Stimulated activated CD4-positive, alpha-beta T cell treated with anti-CD3 and anti-CD28 coated beads, Interleukin-15, amount 100 ng/mL, for 1 hour (primary cell): ENCODE results near the gene TRIP13.
"Not testable (repeated sequence)": the region's sequence is repeated elsewhere in the genome, so short reads cannot be mapped to it uniquely, and the experiment has no call there.

Source experiments
- DNase-seq, 2 donors: peaks; one replicate each; pipeline ENCODE4 v3.0.0-alpha.2; 2020; ENCODE audit warnings: low read depth in 1 of 2, low spot score in 1 of 2

The TRIP13 gene

DNA sequence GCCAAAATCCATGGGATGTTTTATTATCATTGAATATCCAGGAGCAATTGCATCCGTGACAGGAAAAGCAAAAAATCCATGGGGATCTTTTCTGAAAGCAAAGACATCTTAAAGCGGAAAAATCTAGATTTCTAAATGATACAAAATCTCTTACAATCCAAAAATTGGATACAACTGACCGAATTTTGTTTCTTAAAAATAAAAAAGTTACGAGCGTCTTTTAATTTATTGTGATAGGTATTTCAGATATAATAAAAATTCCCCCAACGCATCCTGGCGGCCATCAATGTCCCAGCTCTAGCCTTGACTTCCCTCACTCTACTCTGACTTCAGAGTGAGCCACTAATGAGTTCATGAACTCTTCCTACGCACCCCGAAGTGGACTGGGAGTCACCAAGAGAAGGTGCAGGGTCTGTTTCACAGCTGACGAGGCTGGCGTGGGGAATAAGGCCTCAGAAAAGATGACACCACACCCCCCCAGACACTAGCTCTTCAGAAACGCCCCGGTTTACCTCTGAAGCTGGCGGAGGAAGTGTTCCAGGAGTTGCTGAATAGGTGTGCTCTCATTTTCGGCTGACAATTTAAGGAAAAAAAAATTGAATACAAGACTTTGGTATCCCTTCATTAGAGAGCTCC is 3.5 kb upstream of the TRIP13 start:
- no peak for DNase-seq

DNA sequence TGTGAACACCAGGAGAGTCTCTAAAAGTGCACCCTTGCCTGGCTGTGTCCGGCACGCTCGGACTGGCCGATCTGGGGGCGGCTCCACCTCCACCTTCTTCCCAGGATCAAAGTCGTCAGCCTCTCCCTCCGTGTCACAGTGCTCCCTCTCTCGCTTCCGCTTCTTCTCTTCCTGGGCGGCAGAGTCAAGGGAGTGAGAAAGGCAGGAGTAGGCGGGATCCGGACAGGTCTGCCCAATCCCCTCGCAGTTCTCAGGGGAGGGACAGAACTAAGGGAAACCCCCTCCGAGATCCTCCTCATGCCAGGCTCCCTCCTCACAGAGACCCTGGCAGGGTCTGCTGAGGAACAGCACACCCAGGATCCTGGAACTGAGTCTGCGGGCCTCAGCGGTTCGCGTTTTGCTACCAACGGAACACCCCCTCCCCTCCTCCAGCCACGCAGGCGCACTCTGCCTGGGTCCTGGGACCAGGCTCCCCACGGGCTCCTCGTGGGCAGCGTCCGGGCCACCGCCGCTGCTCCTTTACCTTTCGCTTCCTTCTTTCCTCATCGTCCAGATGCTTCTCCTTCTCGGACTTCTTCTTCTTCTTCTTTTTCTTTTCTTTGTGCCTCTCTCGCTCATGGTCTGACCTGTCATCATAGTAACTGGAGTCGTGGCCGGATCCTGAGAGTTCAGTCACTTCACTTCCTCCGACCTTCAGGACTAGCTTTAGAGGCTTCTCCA is 1.4 kb upstream of the TRIP13 start:
- no peak for DNase-seq

DNA sequence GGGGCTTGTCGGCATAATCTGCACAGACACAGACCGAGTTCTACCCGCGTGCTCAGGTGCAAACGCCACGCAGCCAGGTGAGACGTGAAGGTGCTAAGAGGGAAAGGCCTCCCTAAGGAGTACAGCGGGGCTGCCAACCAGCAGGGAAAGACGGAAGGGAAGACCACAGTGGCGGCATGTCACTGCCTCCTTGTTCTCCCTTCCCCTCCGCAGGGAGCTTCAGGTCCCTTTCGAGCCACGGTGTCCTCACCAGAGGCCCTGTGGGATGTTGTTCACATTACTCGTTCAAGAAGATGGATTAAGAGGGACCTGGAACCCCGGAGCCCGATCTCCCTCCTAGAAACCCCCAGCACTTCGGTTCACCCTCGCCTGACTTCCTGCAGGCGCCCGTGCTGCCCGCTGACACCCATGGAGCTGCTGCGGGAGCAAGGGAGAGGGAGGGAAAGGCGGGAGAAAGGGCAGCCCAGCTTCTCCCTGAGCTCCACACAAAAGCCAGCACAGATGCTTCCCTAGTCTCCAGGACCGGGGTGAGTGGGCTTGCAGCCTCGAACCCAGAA is 769 bp upstream of the TRIP13 start:
- no peak for DNase-seq

DNA sequence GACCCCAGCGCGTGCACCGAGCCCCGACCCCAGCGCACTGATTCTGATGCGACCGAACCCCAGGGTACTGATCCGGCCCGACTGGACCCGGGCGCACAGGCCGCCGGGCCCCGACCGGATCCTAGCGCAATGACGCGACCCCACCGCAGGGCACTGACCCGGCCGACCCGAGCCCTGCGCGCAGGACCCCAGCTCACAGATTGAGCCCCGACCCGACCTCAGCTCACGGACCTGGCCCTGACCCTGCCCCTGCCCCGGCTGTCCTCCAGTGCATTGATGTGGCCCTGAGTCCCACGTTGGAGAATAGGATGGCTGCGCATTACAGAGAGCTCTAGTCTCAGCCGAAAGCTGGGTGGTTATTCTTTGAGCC is 438 bp downstream of the TRIP13 start:
- no peak for DNase-seq

DNA sequence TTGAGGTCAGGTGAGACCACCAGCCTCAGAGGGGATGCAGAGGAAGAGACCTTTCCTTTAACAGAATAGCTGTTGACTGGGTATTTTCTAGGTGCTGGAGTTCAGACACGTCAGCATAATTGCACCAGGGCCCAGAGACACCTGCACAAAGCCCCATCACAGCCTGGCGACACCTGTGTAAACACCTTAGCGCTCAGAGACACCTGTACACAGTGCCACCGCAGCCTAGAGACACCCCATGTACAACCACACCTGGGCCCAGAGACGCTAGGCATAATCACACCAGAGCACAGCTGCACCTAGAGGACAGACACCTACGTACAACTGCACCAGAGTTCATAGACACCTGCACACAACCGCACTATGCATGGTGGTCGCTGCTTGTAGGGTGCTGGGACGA is 1.0 kb downstream of the TRIP13 start:
- no peak for DNase-seq

DNA sequence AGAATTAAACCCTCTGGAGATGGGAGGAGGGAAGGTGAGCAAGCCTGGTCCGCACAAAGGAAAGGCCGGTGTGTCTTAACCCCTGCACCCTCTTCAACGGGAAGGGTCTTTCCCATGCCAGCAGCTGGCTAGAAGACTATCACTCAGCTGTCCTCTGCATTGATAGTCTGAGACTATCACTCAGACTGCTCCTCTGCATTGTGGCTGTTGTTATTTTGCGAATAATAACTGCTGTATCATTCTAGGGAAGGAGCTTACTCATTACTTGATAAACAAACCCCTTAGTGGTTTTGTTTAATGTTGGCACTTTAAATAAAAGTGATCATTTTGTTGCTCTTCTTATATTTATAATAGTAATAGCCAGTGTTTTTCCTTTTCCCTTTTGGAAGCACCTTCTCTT is 8.1 kb downstream of the TRIP13 start:
- DNase-seq = no peak

DNA sequence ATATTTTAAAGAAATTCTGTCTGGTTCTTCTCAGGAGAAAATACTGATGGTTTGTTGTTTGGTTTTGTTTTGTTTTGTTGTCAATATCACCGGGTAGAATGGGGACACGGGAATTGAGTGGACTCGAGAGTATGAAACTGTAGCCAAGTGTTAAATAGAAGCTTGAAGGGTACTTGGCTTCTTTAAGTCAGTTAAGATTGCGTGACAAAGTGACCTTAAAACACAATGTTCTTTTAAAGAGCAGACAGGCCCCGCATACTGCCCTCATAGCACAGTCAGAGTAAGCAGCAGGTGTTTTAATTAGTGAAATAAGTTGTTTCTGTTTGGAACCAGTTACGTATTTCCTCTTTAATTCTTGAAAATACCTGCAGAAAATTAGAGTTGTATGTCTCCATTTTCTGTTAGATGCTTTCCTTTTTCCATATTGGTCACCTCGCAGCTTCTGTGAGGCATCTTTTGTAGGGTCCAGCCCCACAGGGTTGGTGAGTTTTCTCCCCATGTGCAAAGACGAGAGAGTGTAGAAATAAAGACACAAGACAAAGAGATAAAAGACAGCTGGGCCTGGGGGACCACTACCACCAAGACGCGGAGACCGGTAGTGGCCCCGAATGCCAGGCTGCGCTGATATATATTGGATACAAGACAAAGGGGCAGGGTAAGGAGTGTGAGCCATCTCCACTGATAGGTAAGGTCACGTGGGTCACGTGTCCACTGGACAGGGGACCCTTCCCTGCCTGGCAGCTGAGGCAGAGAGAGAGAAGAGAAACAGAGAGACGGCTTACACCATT is 9.6 kb downstream of the TRIP13 start:
- no peak for DNase-seq

DNA sequence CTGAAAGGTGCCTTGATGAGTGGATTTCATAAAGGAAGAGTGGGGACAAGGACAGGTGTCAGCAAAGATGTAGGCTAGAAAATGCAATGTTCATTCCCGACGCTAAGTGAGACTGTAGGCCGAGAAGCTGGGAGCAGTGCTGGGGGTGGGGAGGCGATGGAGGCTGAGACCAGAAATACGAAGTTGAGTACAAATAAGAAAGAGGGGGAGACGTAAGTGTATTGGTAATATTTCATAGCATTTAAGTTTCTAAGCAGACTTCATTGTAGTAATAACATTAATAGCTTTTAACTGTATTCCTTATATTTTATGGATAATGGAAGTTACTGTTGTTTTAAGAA is 11.0 kb downstream of the TRIP13 start:
- DNase-seq = no peak

DNA sequence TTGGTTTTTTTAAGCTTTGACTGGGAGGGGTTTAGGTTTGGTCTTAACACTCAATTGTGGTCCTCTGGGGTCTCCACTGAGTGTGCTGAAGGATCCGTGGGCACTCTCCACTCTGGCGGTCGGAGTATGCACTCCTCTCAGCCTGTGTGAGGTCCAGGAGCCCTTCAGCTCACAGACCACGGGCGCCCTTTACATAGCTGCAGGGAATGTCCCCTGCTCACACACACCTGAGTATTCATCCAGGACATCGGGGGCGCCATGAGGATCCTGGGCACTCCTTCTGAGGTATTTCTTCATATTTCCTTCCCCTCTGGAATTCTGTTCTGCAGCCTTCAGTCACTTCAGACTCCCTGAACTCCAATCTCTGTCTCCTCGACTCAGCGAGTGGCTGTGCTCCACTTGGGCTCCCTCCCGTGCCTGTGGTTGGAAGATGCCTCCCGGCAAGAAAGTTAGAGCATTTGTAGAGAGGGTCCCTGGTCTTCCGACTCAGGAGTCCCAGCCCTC is 12.5 kb downstream of the TRIP13 start:
- DNase-seq = no peak

DNA sequence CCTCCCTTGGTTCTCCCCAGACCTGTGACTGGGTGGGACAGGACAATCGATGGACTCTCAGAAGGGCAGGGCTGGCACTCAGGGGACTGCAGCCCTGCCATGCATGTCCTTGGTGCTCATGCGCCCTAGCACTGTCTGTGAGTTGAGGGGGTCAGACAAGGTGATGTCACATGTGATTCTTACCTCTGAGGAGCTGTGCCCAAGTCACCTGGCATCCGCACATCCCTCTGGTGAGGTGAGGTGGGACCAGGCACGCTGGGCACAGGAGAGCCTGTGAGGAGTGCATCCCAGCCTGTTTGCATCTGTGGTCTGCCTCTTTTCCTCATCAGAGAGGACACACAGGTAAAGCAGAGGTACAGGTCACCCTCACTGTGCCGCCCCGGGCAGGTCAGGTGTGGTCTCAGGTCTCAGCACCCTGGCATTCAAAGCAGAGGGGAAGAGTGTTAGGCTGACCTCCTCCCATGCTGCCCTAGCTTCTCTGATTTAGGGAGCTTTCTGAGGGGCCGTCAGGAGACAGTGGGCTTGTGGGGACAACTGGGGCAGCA is 14.8 kb downstream of the TRIP13 start:
- no peak for DNase-seq

DNA sequence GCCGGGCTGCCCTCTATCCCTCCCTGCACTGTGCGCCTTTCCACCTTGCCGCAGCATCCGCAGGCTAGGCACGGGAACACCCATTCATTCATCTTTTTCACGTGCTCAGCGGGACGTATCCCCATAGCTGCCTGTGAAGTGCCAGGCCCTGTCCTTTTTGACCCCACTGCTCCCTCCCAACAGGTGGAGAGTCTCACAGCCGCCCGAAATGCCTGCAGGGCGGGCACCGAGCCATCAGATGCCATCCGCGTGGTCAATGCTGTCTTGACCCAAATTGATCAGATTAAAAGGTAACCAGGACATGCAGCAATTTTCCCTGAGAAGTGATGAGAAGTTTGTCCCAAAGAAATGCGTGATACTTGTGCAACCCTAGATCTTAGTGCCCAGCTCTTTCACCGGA is 15.5 kb downstream of the TRIP13 start:
- no peak for DNase-seq

DNA sequence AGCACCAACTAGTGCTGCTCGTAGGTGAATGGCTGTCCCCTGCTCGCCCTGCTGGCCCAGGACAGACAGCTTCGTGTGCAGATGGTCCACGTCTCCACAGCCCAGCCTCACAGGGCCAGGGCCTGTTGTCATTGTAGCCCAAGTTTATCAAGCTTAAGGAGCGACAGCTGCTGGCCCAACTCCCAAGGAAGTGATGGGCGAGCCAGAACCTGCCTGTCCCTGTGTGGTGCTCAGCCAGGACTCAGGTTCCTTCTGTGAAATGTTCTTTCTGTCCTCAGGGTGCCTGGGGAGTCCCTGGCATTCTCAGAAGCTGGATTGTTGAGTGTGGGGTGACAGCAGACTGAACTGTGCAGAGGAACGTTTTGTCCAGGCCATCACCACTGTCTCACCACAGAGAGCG is 16.4 kb downstream of the TRIP13 start:
- no peak for DNase-seq

DNA sequence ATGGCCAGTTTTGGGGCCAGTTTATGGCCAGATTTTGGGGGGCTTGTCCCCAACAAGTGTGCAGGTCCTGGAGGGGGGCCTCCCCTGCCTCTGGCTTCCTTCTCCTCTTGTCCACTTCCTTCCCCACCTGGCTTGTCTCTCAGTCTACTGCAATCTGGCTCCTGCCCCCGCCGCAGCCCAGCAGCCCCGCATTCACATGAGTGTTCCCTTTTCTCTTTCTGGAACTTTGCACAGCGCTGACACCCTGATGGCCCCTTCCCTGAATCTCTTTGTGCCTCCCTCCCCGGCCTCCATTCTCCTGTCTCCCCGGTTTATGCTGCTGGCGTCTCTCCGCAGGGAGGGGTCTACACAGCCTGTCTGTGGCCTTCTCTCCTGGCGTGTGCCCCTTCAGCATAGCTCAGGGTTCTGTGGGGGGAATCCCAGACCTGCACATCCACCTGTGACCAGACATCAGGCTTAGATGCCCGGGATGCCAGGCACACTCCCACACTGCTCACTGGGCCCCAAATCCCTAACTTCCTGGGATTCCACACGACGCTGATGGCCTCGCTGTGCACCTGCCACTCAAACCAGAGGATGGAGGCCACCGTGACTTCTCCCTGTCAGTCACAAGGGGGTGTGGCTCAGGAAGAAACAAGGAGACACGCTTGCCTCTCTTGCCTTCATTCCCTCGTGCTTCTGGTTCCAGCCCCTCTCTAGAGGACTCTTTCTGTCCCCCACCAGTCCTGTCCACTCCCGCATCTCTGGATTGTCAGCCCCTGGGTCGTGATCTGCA is 17.5 kb downstream of the TRIP13 start:
- DNase-seq = no peak

DNA sequence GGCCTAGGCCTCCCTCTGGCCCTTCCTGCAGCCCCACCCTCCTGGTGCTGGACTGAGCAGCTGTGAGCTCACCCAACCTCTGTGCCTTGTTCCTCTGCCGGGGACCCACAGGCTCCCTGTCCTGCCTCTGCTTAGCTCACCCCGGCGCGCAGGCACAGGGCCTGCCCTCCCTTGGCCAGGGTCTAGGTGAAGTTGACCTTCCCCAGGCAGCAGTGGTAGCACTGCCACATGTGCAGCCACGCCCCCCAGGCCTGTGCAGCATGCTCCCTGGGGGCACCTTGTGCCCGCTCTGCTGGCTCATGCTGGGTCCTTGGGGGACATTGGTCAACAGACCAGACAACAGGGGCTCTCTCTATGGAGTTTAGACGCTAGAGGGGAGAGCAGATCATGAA is 18.1 kb downstream of the TRIP13 start:
- no peak for DNase-seq

DNA sequence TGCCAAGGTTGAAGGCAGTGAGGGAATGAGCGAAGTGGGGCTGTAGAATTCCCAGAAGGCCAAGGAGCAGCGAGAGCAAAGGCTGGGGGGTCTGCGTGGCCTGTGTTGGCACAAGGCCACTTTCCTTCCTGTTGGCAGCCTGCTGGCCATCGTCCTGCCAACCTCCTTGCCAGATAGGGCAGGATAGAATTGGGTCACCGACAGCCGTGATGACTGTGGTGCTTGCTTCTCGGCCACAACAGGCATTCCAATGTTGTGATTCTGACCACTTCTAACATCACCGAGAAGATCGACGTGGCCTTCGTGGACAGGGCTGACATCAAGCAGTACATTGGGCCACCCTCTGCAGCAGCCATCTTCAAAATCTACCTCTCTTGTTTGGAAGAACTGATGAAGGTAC is 18.9 kb downstream of the TRIP13 start:
- no peak for DNase-seq

DNA sequence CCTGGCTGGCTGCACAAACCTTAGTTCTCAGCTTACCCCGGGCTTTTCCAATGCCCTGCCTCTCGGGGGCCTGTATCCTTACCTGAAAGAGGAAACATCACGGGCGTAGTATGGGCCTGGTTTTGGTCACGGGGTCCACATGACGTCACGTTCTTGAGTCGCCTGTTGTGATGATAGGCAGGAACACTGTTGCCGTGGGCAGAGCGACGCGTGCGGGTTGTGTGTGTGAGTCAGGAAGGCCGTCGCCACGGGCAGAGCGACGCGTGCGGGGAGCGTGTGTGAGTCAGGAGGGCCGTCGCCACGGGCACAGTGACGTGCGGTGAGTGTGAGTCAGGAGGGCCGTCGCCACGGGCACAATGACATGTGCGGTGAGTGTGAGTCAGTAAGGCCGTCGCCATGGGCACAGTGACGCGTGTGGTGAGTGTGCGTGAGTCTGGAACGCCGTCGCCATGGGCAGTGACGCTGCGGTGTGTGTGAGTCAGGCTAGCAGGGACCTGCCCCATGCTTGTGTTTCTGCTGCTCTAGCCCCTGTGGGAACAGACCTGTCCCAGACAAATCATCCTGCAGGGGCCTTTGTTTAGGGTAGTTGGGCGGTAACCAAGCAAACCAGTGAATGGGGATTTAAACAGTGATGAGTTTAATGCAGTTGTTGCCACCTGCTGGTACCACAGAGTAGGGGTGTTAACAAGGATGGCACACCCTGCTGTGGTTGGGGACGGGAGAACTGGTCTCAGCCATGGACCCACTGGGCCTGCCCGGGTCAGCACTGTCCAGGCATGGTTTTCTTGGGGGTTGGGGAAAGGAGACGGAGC is 19.8 kb downstream of the TRIP13 start:
- DNase-seq = peak; percentile 41 to 48

DNA sequence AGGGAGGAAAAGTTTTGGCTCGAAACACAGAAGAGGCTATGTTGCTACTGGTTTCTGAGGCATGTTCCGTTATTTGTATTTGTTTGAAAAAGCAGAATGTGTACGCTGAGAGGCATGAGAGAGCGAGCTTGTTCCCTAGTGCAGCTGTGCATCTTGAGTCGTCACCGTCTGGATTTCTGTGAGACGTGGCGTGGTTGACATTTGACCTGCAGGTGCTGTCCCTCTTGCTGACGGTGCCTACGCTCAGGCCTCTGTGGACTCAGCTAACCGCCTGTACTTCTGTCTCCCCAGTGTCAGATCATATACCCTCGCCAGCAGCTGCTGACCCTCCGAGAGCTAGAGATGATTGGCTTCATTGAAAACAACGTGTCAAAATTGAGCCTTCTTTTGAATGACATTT is 21.5 kb downstream of the TRIP13 start:
- no peak for DNase-seq

DNA sequence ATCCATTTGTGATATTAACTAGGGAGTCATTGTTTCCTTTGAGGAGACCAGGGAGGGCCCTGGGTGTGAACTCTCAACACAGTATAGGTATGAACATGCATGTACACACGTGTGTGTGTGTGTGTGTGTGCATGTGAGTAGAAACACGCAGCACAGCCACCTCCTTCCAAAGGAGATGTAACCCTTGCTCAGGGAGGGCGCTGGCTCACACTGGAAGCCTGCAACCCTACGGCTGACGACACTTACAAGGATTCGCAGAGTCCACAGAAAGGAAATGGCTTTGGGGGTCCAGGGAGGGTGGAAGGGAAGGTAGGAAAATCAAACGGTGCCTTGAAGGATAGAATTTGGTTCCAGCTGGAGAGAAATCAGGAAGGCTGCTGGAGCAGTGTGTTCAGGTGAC is 21.9 kb downstream of the TRIP13 start:
- no peak for DNase-seq

DNA sequence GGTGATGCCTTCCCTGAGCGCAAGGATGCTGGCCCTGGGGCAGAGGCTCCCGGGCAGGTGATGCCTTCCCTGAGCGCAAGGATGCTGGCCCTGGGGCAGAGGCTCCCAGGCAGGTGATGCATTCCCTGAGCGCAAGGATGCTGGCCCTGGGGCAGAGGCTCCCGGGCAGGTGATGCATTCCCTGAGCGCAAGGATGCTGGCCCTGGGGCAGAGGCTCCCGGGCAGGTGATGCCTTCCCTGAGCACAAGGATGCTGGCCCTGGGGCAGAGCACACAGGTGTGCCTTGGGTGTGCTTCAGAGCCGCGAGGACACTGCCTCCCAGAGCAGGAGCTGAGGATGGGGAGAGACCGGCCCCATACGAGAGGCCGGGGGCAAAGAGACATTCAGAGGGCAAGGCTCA is 22.7 kb downstream of the TRIP13 start:
- DNase-seq = not testable (repeated sequence)

DNA sequence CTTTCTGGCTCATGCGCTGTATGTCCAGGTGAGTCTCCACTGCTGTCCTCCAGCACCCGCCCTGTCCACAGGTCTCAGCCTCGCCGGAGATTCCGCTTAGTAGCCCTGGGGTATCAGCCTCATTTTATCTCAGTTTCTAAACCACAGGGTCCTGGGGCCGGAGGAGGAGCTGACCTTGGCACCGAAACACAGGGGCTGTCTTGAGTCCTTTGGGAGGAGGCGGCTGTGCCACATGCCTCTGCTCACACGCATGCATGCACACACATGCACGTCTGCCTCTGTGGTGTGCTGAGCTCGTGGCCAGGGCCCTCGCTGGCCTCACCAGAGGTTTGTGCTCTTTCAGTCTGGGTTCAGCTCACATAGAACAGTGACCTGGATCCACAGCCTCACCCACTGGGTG is 23.3 kb downstream of the TRIP13 start:
- DNase-seq = no peak
